Aortic smooth muscle cell (primary cell): ENCODE measurements around the gene ZNF525. TPM values are rescaled to one million over a fixed set of nuclear protein-coding genes. Genes with fewer than 3 reads are reported as not detected.

Source experiments
- total RNA-seq: library from RNA; depleted of rRNA; stranded (reverse); fragments of >200 nt; gene quantifications from 2 replicates; pipeline ENCODE4 v1.2.3, GENCODE V29; 2014

Gene ZNF525
- 6.3 and 6.6 TPM in 2 replicates for total RNA-seq

GRCh38 chr19:53365134-53365898 is at the start of gene ZNF525:
ZNF525 (plus strand) TSS chr19:53365705; CDS start chr19:53372282, 6,577 bp downstream.

GRCh38 chr19:53333463-53334449 is 31.7 kb upstream of the ZNF525 start, which contains the start of gene ZNF845:
ZNF845 (plus strand) TSS chr19:53333749; CDS start chr19:53341308, 7,559 bp downstream.

DNA sequence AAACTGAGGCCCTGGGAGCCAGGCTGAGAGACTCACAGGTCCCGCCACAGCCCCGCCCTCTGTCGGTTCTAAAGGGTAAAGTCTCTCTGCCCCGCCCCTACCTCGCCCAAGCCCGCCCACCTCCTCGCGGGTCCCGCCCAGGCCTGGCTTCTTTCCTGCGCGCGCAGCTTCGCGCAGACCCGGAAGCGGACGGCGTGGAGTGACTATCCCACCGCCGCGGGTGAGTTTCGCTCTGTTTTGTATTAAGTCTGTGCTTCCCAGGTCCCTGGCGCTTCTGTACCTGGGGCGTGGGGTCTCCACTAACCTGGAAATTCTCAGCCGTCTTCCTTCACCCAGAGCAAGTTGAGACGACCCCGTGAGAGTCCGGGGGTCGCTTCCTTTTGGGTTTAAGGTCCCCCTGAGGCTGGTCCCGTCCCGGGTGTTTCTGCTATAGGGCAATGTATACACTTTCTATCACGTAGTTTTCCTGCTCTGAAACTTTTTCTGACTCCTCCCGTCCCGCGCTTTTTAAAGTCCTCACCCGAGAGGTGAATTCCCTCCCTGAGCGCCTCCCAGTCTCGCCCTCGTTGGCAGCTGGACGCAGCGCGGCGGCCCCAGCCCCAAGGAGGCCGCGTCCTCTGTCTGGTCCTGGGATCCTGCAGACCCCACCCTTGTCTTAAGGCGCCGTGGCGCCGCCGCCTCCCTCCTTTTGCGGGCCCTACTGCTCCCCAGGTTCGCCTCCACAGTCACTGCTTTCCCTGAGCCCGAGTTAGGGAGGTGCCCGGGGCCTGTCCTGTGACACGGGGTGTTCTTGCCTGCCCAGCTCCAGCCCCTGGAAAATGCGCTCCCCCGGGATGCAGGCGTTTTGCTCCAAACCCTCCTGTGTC is 29.7 kb downstream of the ZNF525 start, which contains the start of gene ZNF765:
ZNF765 (plus strand) TSS at position 176 of the 866 bp plus-strand sequence. CDS start 2,867 bp downstream, outside the sequence.

DNA sequence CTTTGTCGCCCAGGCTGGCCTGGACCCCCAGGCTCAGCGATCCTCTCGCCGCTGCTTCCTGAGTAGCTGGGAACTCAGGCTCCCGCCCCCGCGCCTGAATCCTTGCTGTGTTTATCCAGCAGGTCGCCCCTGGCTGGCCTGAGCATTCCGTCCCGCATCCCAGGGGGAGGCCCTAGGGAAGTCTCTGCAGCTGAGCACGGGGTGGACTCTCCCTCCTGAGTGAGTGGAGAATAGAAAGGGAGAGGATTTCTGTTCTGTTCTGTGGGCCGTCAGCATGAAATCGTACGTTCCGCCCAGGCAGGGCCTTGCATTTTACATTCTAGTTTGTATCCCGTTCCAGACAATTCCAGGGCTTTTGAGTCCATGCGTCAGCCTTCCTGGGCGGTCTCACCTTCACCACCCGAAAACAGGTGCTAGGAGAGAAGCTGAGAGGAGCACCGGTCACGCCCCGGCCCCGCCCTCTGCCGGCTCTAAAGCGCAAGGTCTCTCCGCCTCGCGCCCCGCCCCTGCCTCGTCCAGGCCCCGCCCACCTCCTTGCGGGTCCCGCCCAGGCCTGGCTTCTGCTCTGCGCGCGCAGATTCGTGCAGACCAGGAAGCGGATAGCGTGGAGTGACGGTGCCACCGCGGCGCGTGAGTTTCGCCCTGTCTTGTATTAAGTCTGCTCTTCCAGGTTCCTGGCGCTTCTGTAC is 66.0 kb downstream of the ZNF525 start, which contains the start of gene ZNF761:
ZNF761 (plus strand) TSS at position 586 of the 689 bp plus-strand sequence. CDS start 15,285 bp downstream, outside the sequence.

Other genes starting within 250 kb of the ZNF525 start
- gene ZNF415, start 232.8 kb upstream of the ZNF525 start, total RNA-seq = 12.7 and 12.9 TPM in 2 replicates
- 8.0 and 8.5 TPM in 2 replicates for gene ZNF347, start 206.7 kb upstream of the ZNF525 start, total RNA-seq
- 2.2 and 4.1 TPM in 2 replicates for gene ZNF665, start 172.3 kb upstream of the ZNF525 start, total RNA-seq
- gene ZNF677, start 110.8 kb upstream of the ZNF525 start, total RNA-seq = 15.0 and 15.7 TPM in 2 replicates
- not detected in 2 replicates for gene VN1R2, start 107.4 kb upstream of the ZNF525 start, total RNA-seq
- not detected in 2 replicates for gene VN1R4, start 98.0 kb upstream of the ZNF525 start, total RNA-seq
- gene ZNF845, start 32.0 kb upstream of the ZNF525 start, total RNA-seq = 6.3 and 7.9 TPM in 2 replicates
- 9.8 and 11.1 TPM in 2 replicates for gene ZNF765, start 29.4 kb downstream of the ZNF525 start, total RNA-seq
- gene ZNF761, start 66.3 kb downstream of the ZNF525 start, total RNA-seq = 9.8 and 11.0 TPM in 2 replicates
- gene ZNF813, start 102.0 kb downstream of the ZNF525 start, total RNA-seq = 2.7 and 3.7 TPM in 2 replicates
- 8.3 and 11.5 TPM in 2 replicates for gene ZNF331, start 172.4 kb downstream of the ZNF525 start, total RNA-seq